HepG2 (cell line): ENCODE measurements around the gene ZNF541. TPM values are rescaled to one million over a fixed set of nuclear protein-coding genes. Genes with fewer than 3 reads are reported as not detected.

Experiments used
- ATAC-seq: fragments of 200-7000 bp; cut with Tn5 transposase; 3 replicates; pipeline ENCODE4 v1.9.1; 2020; ENCODE audit warnings: mild to moderate bottlenecking, moderate library complexity
- BruUV-seq: library from RNA; stranded (reverse); fragments of 400-500 nt; replicated peaks from 2 replicates; lab custom pipeline; 2021; lab: Mats Ljungman, UMichigan
- CTCF ChIA-PET: fragments of 300-600 bp; formaldehyde crosslinking; extraction: SDS; loops from one replicate; lab custom pipeline; 2021; ENCODE audit warnings: low total read pairs, inconsistent platforms, low intra/inter-chr PET ratio; lab: Yijun Ruan, JAX
- POLR2A ChIA-PET: fragments of 350-600 bp; sonication (Branson Sonifier 250); formaldehyde crosslinking; loops from one replicate; lab custom pipeline; 2020; ENCODE audit warnings: antibody characterized with exemption, inconsistent platforms; lab: Yijun Ruan, JAX
- DNase-seq: peaks from one replicate; pipeline ENCODE4 v3.0.0-alpha.2; 2015; ENCODE audit warnings: low spot score
- FAIRE-seq: peaks from 3 replicates; lab custom pipeline; 2011; peaks lifted over from hg19 to GRCh38; lab: Jason Lieb, UNC
- H2AFZ ChIP-seq: one replicate; pipeline ENCODE4 v1.6.1; 2011; ENCODE audit warnings: low read length, inconsistent platforms
- H3K27ac ChIP-seq: fragments of 300-600 bp; 3 replicates; pipeline ENCODE4 v1.8.0; 2011; ENCODE audit warnings: mixed run types, mild to moderate bottlenecking, mixed read lengths, low read length, inconsistent platforms; ENCODE audit not compliant: insufficient read depth; ENCODE audit errors: extremely low read length
- H3K27me3 ChIP-seq, 2 experiments: fragments of 200-600 bp in 1 of 2; 2 replicates in 1 of 2; 3 replicates in 1 of 2; pipeline versions ENCODE4 v1.6.0 to v1.8.0; 2011; ENCODE audit warnings: low read length in 2 of 2, mild to moderate bottlenecking in 2 of 2, moderate library complexity in 2 of 2, inconsistent platforms in 1 of 2; ENCODE audit not compliant: insufficient read depth in 2 of 2, control insufficient read depth in 1 of 2
- H3K36me3 ChIP-seq, 2 experiments: fragments of 200-600 bp in 1 of 2; replicated peaks in 1 of 2; 2 replicates in 1 of 2; 3 replicates in 1 of 2; pipeline versions ENCODE4 v1.5.1 to v1.8.0; 2011; ENCODE audit warnings: low read length in 2 of 2, inconsistent platforms in 1 of 2; ENCODE audit not compliant: insufficient read depth in 2 of 2, control insufficient read depth in 1 of 2
- H3K4me1 ChIP-seq: 2 replicates; pipeline ENCODE4 v1.5.1; 2012; ENCODE audit warnings: low read length, inconsistent platforms; ENCODE audit not compliant: insufficient read depth
- H3K4me2 ChIP-seq: 2 replicates; pipeline ENCODE4 v1.6.0; 2011; ENCODE audit warnings: low read depth, low read length, inconsistent platforms
- H3K4me3 ChIP-seq, 3 experiments: fragments of 200-600 bp in 1 of 3; sonication (generic), shearing (Covaris generic) in 1 of 3; replicated peaks in 1 of 3; 2 replicates each; pipeline ENCODE4 v1.5.1; 2011 to 2016; ENCODE audit warnings: low read length in 3 of 3, inconsistent platforms in 2 of 3, low read depth in 2 of 3, mild to moderate bottlenecking in 2 of 3, control low read depth in 1 of 3, mixed read lengths in 1 of 3; ENCODE audit not compliant: insufficient read depth in 1 of 3
- H3K79me2 ChIP-seq: one replicate; pipeline ENCODE4 v1.6.1; 2011; ENCODE audit warnings: low read length, inconsistent platforms; ENCODE audit not compliant: insufficient read depth
- H3K9ac ChIP-seq: 2 replicates; pipeline ENCODE4 v1.6.0; 2011; ENCODE audit warnings: mild to moderate bottlenecking, low read depth, low read length, inconsistent platforms; ENCODE audit not compliant: insufficient read depth
- H3K9me3 ChIP-seq: 2 replicates; pipeline ENCODE4 v1.5.1; 2012; ENCODE audit warnings: mild to moderate bottlenecking, low read length
- H4K20me1 ChIP-seq: 2 replicates; pipeline ENCODE4 v1.6.0; 2011; ENCODE audit warnings: inconsistent platforms, mild to moderate bottlenecking, low read length, moderate library complexity; ENCODE audit not compliant: insufficient read depth
- AGO1 ChIP-seq: fragments of 200-400 bp; formaldehyde crosslinking; IDR thresholded peaks from 2 replicates; pipeline ENCODE4 v1.6.1; 2017; ENCODE audit warnings: mild to moderate bottlenecking, low read depth, low read length, moderate library complexity; ENCODE audit not compliant: poor library complexity, severe bottlenecking
- CC2D1A ChIP-seq: sonication (generic); formaldehyde crosslinking; IDR thresholded peaks from 2 replicates; pipeline ENCODE4 v1.8.1; 2023; ENCODE audit warnings: mild to moderate bottlenecking, missing genetic modification reagents
- DPF2 ChIP-seq: sonication (generic); formaldehyde crosslinking; IDR thresholded peaks from 2 replicates; pipeline ENCODE4 v1.4.0; 2020; ENCODE audit warnings: mild to moderate bottlenecking, low read depth, missing genetic modification reagents, borderline replicate concordance
- EHMT2 ChIP-seq: fragments of 200-600 bp; sonication (generic); IDR thresholded peaks from 2 replicates; pipeline ENCODE4 v1.7.0; 2017; ENCODE audit warnings: antibody characterized with exemption, low read depth, low read length, borderline replicate concordance
- MTA3 ChIP-seq: sonication (generic); formaldehyde crosslinking; IDR thresholded peaks from 2 replicates; pipeline ENCODE4 v1.4.0; 2020; ENCODE audit warnings: missing genetic modification reagents
- NR1H2 ChIP-seq: sonication (generic); formaldehyde crosslinking; IDR thresholded peaks from 2 replicates; pipeline ENCODE4 v1.8.1; 2022; ENCODE audit warnings: low read depth, missing genetic modification reagents, borderline replicate concordance
- THAP7 ChIP-seq: sonication (generic); formaldehyde crosslinking; IDR thresholded peaks from 2 replicates; pipeline ENCODE4 v1.8.1; 2023; ENCODE audit warnings: mild to moderate bottlenecking, missing genetic modification reagents
- ZBTB10 ChIP-seq: sonication (generic); formaldehyde crosslinking; IDR thresholded peaks from 2 replicates; pipeline ENCODE4 v1.4.0; 2020; ENCODE audit warnings: missing genetic modification reagents, borderline replicate concordance
- ZBTB3 ChIP-seq: sonication (generic); formaldehyde crosslinking; IDR thresholded peaks from 2 replicates; pipeline ENCODE4 v1.4.0; 2020; ENCODE audit warnings: low read depth, mild to moderate bottlenecking, moderate library complexity, missing genetic modification reagents, borderline replicate concordance
- ZNF10 ChIP-seq: sonication (generic); formaldehyde crosslinking; IDR thresholded peaks from 2 replicates; pipeline ENCODE4 v1.4.0; 2020; ENCODE audit warnings: mild to moderate bottlenecking, low read depth, missing genetic modification reagents, borderline replicate concordance
- ZNF598 ChIP-seq: sonication (generic); formaldehyde crosslinking; IDR thresholded peaks from 2 replicates; pipeline ENCODE4 v1.5.1; 2020; ENCODE audit warnings: mild to moderate bottlenecking, missing genetic modification reagents, borderline replicate concordance
- ZNF790 ChIP-seq: sonication (generic); formaldehyde crosslinking; IDR thresholded peaks from 2 replicates; pipeline ENCODE4 v1.8.0; 2022; ENCODE audit warnings: missing genetic modification reagents, mild to moderate bottlenecking, borderline replicate concordance
- ZSCAN22 ChIP-seq: sonication (generic); formaldehyde crosslinking; IDR thresholded peaks from 2 replicates; pipeline ENCODE4 v1.4.0; 2020; ENCODE audit warnings: mild to moderate bottlenecking, missing genetic modification reagents
- WGBS: methylation state at CpG from one replicate; pipeline ENCODE4 v1.1.6; 2017; ENCODE audit warnings: low lambda C conversion rate; 5-methylcytosine and 5-hydroxymethylcytosine counted together
- in situ Hi-C: cut with HindIII; loops from 2 replicates; pipeline ENCODE4 v1.10.0; 2017; ENCODE audit warnings: low pct_unique_long_range_greater_than_20kb; ENCODE audit not compliant: extremely low pct_ligation_motif_present
- intact Hi-C: fragments of 100-400 bp; cut with micrococcal nuclease; formaldehyde crosslinking; loops from one replicate; pipeline ENCODE4 v1.10.0; 2022; ENCODE audit not compliant: unreplicated experiment
- polyA plus RNA-seq, 8 experiments: library from polyadenylated mRNA; depleted of rRNA in 3 of 8; stranded (reverse) in 7 of 8; unstranded in 1 of 8; fragments of >200 nt; fragmentation: Illumina TruSeq in 4 of 8; extraction: Trizol in 4 of 8; gene quantifications; 2 replicates each; pipeline versions ENCODE4 v1.2.1 to v1.2.3, GENCODE V29; 2011 to 2016; ENCODE audit warnings: low read depth in 4 of 8, missing spikeins in 1 of 8, mixed read lengths in 1 of 8; ENCODE audit not compliant: insufficient read depth in 1 of 8
- total RNA-seq, 5 experiments: library from RNA; depleted of rRNA; stranded (reverse); fragments of >200 nt; fragmentation: Illumina TruSeq; extraction: Trizol; gene quantifications; 2 replicates each; pipeline ENCODE4 v1.2.3, GENCODE V29; 2016; ENCODE audit warnings: low read depth in 1 of 5
- TF ChIP-seq, protein P1 (sequence below): sonication (generic); formaldehyde crosslinking; IDR thresholded peaks from 2 replicates; pipeline ENCODE4 v1.5.0; 2020; ENCODE audit warnings: missing genetic modification reagents
- TF ChIP-seq, protein P2 (sequence below): sonication (generic); formaldehyde crosslinking; conservative IDR thresholded peaks from 2 replicates; pipeline ENCODE4 v1.4.0; 2020; ENCODE audit warnings: missing genetic modification reagents

ZNF541 gene
- total and polyA plus RNA-seq, 2 of the 13 experiments (the other 11 are each of a cell fraction or from before 2014, with no cell fraction given): 0.03 to 0.04 TPM

GRCh38 chr19:47541518-47541917, 31.4 kb downstream of the ZNF541 start:
- intact Hi-C loops: loop anchor here (2.0 kb wide), 1 partner anchor 157 kb away; no protein-coding TSS in a partner anchor
- TF ChIP-seq CC2D1A (CRISPR knock-in tag) (no peak), ZNF790 (CRISPR knock-in tag) (no peak), ZSCAN22 (CRISPR knock-in tag) (no peak), AGO1 (no peak), NR1H2 (CRISPR knock-in tag) (no peak), ZBTB3 (CRISPR knock-in tag) (no peak), MTA3 (CRISPR knock-in tag) (no peak), ZNF10 (CRISPR knock-in tag) (no peak), THAP7 (CRISPR knock-in tag) (no peak), ZBTB10 (CRISPR knock-in tag) (no peak), DPF2 (CRISPR knock-in tag) (no peak), EHMT2 (no peak), ZNF598 (CRISPR knock-in tag) (no peak)
- TF ChIP-seq, protein P1, sequence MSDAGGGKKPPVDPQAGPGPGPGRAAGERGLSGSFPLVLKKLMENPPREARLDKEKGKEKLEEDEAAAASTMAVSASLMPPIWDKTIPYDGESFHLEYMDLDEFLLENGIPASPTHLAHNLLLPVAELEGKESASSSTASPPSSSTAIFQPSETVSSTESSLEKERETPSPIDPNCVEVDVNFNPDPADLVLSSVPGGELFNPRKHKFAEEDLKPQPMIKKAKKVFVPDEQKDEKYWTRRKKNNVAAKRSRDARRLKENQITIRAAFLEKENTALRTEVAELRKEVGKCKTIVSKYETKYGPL (CRISPR knock-in tag): no peak
- TF ChIP-seq, protein P2, sequence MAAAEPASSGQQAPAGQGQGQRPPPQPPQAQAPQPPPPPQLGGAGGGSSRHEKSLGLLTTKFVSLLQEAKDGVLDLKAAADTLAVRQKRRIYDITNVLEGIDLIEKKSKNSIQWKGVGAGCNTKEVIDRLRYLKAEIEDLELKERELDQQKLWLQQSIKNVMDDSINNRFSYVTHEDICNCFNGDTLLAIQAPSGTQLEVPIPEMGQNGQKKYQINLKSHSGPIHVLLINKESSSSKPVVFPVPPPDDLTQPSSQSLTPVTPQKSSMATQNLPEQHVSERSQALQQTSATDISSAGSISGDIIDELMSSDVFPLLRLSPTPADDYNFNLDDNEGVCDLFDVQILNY (CRISPR knock-in tag): no peak

More at GRCh38 chr19:47541518-47541917, 31.4 kb downstream of the ZNF541 start:
- H3K4me3 ChIP-seq: no peak overlapping the region
- no peaks in the 10 kb centered on the region for H3K79me2 ChIP-seq
- ChIA-PET CTCF (interaction anchor here (1.2 kb wide), 1 partner anchor 156 kb away, joined by 8 read pairs; no protein-coding TSS in a partner anchor), POLR2A (no interaction called here)
- no peak overlapping the region for H3K9ac ChIP-seq
- FAIRE-seq (no peak), ATAC-seq (no peak), DNase-seq (no peak)
- H4K20me1 ChIP-seq: no peaks in the 10 kb centered on the region
- BruUV-seq: no TSS peak
- H3K36me3 ChIP-seq: no peaks in the 10 kb centered on the region
- in situ Hi-C loops: loop anchor here (5.0 kb wide), 1 partner anchor 156 kb away; no protein-coding TSS in a partner anchor
- 51% methylated on average over 6 of the region's 6 CpGs for WGBS
- H2AFZ ChIP-seq: no peak overlapping the region
- H3K27me3 ChIP-seq: peaks cover 6 to 30% of the 10 kb centered on the region in 2 experiments; a peak in 4 of 5 replicates
- no peak overlapping the region for H3K4me2 ChIP-seq
- H3K4me1 ChIP-seq: no peaks in the 10 kb centered on the region
- no peaks in the 10 kb centered on the region for H3K9me3 ChIP-seq
- no peak overlapping the region for H3K27ac ChIP-seq
